Eye (tissue), 1 donor: Measurements from ENCODE around the gene MROH7.
"Not testable (repeated sequence)": the region's sequence is repeated elsewhere in the genome, so short reads cannot be mapped to it uniquely, and the experiment has no call there.

Experiments used
- DNase-seq: peaks from one replicate; pipeline ENCODE4 v3.0.0-alpha.2; 2015

The MROH7 gene

GRCh38 chr1:54610601-54611580 lies 30.7 kb upstream of the MROH7 start:
- DNase-seq, result no peak

GRCh38 chr1:54611621-54612020 lies 30.0 kb upstream of the MROH7 start:
- no peak for DNase-seq

- no peak for DNase-seq
Observed at GRCh38 chr1:54614024-54614423, 27.6 kb upstream of the MROH7 start.

- DNase-seq, result no peak
Observed at GRCh38 chr1:54614563-54614962, 27.0 kb upstream of the MROH7 start.

GRCh38 chr1:54615531-54616279 lies 25.9 kb upstream of the MROH7 start:
- DNase-seq, result no peak

- DNase-seq, result peak; percentile 64
Observed at GRCh38 chr1:54619749-54620148, 21.8 kb upstream of the MROH7 start.

GRCh38 chr1:54623216-54624007 lies 18.2 kb upstream of the MROH7 start, which contains the start of gene FAM151A:
TSS of gene FAM151A (minus strand) at chr1:54623525. CDS start at chr1:54623395, 130 bp downstream.
- DNase-seq, result no peak

- DNase-seq, result no peak
Observed at GRCh38 chr1:54624466-54625464, 16.8 kb upstream of the MROH7 start.

- no peak for DNase-seq
Observed at GRCh38 chr1:54627196-54627595, 14.4 kb upstream of the MROH7 start.

GRCh38 chr1:54635804-54636203 lies 5.8 kb upstream of the MROH7 start:
- not testable (repeated sequence) for DNase-seq

- DNase-seq, result not testable (repeated sequence)
Observed at GRCh38 chr1:54636461-54637446, 4.8 kb upstream of the MROH7 start.

GRCh38 chr1:54640361-54640760 lies 1.2 kb upstream of the MROH7 start:
- no peak for DNase-seq

GRCh38 chr1:54643736-54644135 lies 2.1 kb downstream of the MROH7 start:
- DNase-seq, result no peak

GRCh38 chr1:54645806-54646676 lies 4.5 kb downstream of the MROH7 start:
- DNase-seq, result no peak

GRCh38 chr1:54649130-54649898 lies 7.7 kb downstream of the MROH7 start:
- no peak for DNase-seq

GRCh38 chr1:54649921-54650320 lies 8.3 kb downstream of the MROH7 start:
- no peak for DNase-seq

GRCh38 chr1:54650417-54650816 lies 8.8 kb downstream of the MROH7 start:
- no peak for DNase-seq

- DNase-seq, result no peak
Observed at GRCh38 chr1:54651608-54652007, 10.0 kb downstream of the MROH7 start.
